Glutamatergic neuron (in vitro differentiated cells): ENCODE measurements around the gene GPR180. TPM values are rescaled to one million over a fixed set of nuclear protein-coding genes. Genes with fewer than 3 reads are reported as not detected.

Source experiments
- DNase-seq: peaks from one replicate; pipeline ENCODE4 v3.0.0; 2022
- H3K27ac Mint-ChIP-seq: one replicate; pipeline ENCODE4 v1.8.0; 2020; ENCODE audit warnings: mild to moderate bottlenecking, mixed read lengths, inconsistent platforms; ENCODE audit not compliant: unreplicated experiment
- H3K27me3 Mint-ChIP-seq: one replicate; pipeline ENCODE4 v1.8.0; 2020; ENCODE audit warnings: mild to moderate bottlenecking, moderate library complexity, mixed read lengths, inconsistent platforms; ENCODE audit not compliant: unreplicated experiment
- H3K36me3 Mint-ChIP-seq: one replicate; pipeline ENCODE4 v1.8.0; 2020; ENCODE audit warnings: mild to moderate bottlenecking, mixed read lengths, inconsistent platforms; ENCODE audit not compliant: unreplicated experiment
- H3K4me1 Mint-ChIP-seq: one replicate; pipeline ENCODE4 v1.8.0; 2020; ENCODE audit warnings: mild to moderate bottlenecking, low read depth, mixed read lengths, inconsistent platforms; ENCODE audit not compliant: unreplicated experiment
- H3K4me3 Mint-ChIP-seq: one replicate; pipeline ENCODE4 v1.8.0; 2020; ENCODE audit warnings: mild to moderate bottlenecking, mixed read lengths, inconsistent platforms; ENCODE audit not compliant: unreplicated experiment
- H3K9me3 Mint-ChIP-seq: one replicate; pipeline ENCODE4 v1.8.0; 2020; ENCODE audit warnings: mild to moderate bottlenecking, moderate library complexity, mixed read lengths, inconsistent platforms; ENCODE audit not compliant: unreplicated experiment
- total RNA-seq: library from RNA; stranded (reverse); fragmentation: NEBNext Ultra II Directional; extraction: Animal tissue kit (Norgen Biotek cat#: 25700); gene quantifications from one replicate; pipeline ENCODE4 v1.2.1, GENCODE V29; 2021; ENCODE audit not compliant: unreplicated experiment
- TF ChIP-seq, protein P1 (sequence below): fragments of 200-600 bp; sonication (generic); IDR thresholded peaks from one replicate; pipeline ENCODE4 v1.5.0; 2021; ENCODE audit not compliant: partially characterized antibody, unreplicated experiment

The GPR180 gene
- total RNA-seq, 1 donor from 2014 or later: 3.0 TPM

GRCh38 chr13:94682229-94682628 is 80.6 kb downstream of the GPR180 start:
- Mint-ChIP-seq H3K27me3 (no peaks in the 10 kb centered on the region), H3K36me3 (no peaks in the 10 kb centered on the region), H3K27ac (no peak overlapping the region)

GRCh38 chr13:94683409-94683808 is 81.8 kb downstream of the GPR180 start:
- no peak for DNase-seq
- Mint-ChIP-seq H3K4me1 (no peaks in the 10 kb centered on the region), H3K9me3 (no peaks in the 10 kb centered on the region), H3K4me3 (no peak overlapping the region), H3K36me3 (no peaks in the 10 kb centered on the region), H3K27me3 (no peaks in the 10 kb centered on the region), H3K27ac (no peak overlapping the region)
- TF ChIP-seq, protein P1, sequence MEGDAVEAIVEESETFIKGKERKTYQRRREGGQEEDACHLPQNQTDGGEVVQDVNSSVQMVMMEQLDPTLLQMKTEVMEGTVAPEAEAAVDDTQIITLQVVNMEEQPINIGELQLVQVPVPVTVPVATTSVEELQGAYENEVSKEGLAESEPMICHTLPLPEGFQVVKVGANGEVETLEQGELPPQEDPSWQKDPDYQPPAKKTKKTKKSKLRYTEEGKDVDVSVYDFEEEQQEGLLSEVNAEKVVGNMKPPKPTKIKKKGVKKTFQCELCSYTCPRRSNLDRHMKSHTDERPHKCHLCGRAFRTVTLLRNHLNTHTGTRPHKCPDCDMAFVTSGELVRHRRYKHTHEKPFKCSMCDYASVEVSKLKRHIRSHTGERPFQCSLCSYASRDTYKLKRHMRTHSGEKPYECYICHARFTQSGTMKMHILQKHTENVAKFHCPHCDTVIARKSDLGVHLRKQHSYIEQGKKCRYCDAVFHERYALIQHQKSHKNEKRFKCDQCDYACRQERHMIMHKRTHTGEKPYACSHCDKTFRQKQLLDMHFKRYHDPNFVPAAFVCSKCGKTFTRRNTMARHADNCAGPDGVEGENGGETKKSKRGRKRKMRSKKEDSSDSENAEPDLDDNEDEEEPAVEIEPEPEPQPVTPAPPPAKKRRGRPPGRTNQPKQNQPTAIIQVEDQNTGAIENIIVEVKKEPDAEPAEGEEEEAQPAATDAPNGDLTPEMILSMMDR: no peak

More at GRCh38 chr13:94682229-94682628, 80.6 kb downstream of the GPR180 start:
- DNase-seq: no peak
- no peaks in the 10 kb centered on the region for H3K4me1 Mint-ChIP-seq
- TF ChIP-seq, protein P1: no peak
- no peaks in the 10 kb centered on the region for H3K9me3 Mint-ChIP-seq
- H3K4me3 Mint-ChIP-seq: no peak overlapping the region

Other genes with a start within 250 kb of the GPR180 start
- gene DCT, start 122.2 kb upstream of the GPR180 start, total RNA-seq: 0.07 TPM
- gene TGDS, start 5.7 kb upstream of the GPR180 start, total RNA-seq: 6.3 TPM
- gene SOX21, start 110.7 kb downstream of the GPR180 start, total RNA-seq: not detected